IPS-11a (cell line): ENCODE results near the gene APRT.
"Not testable (repeated sequence)": the region's sequence is repeated elsewhere in the genome, so short reads cannot be mapped to it uniquely, and the experiment has no call there.

Experiments used
- H3K4me3 ChIP-seq: one replicate; pipeline ENCODE4 v1.5.1; 2013; ENCODE audit warnings: low read depth, low read length, control low read depth

APRT gene

DNA sequence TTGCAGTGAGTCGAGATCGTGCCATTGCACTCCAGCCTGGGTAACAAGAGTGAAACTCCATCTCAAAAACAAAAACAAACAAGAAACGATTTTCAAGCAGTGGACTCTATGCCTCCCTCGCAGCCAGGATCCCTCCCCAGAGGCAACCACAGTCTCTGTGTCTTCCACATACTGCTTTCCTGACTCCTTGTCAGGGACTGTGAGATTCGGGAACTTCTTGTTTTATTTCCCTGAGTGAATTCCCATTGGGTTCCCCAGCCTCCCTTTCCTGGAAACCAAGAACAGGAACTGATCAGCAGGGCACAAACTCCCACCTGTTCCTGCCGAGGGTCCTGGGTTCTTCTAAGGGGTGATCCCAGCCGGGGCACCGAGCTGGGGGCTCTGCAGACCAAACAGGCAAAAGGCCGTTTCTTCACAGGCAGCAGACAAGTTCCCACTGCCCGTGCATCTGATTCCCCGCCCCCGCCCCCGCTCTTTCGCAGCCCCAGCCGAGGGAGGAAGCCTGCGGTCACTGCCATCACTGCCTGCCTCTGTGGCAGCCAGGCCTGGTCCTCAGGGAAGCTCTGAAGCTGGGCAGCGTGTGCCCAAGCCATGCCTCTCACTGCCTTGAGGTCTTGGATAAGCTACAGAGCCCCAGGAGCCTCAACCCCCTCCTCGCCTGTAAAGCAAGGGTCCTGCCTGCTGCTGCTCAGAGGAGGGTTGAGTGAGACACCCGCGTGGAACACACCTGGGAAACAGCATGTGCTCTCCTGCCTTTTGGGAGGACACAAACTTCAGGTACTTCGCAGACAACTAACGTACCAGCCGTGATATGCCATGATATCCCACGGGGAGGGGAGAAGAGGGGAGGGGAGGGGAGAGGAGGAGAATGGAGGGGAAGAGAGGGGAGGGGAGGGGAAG lies 21.2 kb downstream of the APRT start:
- no peak overlapping the region for H3K4me3 ChIP-seq

DNA sequence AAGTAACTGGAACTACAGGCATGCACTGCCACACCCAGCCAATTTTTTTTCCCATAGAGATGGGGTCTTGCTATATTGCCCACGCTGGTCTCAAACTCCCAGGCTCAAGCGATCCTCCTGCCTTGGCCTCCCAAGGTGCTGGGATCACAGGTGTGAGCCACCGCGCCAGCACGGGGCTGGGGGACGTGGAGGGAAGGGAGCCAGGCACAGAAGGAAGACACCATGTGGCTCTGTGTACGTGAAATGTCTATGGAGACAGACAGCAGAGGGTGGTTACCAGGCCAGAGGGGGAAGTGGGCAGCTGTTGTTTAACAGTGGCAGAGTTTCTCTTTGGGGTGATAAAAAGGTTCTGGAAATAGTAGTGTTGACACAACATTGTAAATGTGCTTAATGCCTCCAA lies 22.1 kb downstream of the APRT start:
- no peak overlapping the region for H3K4me3 ChIP-seq

DNA sequence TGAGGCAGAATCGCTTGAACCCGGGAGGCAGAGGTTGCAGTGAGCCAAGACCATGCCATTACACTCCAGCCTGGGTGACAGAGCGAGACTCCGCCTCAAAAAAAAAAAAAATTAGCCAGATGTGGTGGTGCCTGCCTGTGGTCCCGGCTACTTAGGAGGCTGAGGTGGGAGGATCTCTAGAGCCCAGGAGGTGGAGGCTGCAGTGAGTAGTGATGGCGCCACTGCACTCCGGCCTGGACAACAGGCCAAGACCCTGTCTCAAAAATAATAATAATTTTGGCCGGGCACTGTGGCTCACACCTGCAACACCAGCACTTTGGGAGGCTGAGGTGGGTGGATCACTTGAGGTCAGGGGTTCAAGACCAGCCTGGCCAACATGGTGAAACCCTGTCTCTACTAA lies 23.0 kb downstream of the APRT start:
- H3K4me3 ChIP-seq, result not testable (repeated sequence)

DNA sequence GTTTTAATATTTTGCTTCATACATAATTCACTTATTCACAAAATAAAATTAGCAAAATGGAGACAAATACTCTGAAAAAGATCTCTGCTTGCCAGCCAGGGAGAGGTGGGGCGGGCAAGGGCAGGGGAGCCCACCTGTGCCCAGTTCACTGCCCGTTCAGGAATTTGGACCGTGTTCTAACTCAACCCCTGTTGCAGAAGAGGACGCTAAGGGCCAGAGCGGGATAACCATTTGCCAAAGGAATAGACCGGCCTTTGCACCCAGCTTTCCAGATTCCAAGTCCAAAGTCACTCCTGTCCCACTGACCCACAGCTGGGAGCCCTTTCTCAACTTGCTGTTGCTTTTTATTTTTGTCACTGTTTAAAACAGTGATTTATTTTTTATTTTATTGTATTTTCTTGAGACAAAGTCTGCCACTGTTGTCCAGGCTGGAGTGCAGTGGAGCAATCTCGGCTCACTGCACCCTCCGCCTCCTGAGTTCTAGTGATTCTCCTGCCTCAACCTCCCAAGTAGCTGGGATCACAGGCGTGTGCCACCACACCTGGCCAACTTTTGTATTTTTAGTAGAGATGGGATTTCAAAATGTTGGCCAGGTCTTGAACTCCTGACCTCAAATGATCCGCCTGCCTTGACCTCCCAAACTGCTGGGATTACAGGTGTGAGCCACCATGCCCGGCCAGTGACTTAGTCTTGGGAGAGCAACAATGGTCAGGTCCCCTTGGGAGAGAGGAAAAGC lies 24.0 kb downstream of the APRT start:
- no peak overlapping the region for H3K4me3 ChIP-seq

DNA sequence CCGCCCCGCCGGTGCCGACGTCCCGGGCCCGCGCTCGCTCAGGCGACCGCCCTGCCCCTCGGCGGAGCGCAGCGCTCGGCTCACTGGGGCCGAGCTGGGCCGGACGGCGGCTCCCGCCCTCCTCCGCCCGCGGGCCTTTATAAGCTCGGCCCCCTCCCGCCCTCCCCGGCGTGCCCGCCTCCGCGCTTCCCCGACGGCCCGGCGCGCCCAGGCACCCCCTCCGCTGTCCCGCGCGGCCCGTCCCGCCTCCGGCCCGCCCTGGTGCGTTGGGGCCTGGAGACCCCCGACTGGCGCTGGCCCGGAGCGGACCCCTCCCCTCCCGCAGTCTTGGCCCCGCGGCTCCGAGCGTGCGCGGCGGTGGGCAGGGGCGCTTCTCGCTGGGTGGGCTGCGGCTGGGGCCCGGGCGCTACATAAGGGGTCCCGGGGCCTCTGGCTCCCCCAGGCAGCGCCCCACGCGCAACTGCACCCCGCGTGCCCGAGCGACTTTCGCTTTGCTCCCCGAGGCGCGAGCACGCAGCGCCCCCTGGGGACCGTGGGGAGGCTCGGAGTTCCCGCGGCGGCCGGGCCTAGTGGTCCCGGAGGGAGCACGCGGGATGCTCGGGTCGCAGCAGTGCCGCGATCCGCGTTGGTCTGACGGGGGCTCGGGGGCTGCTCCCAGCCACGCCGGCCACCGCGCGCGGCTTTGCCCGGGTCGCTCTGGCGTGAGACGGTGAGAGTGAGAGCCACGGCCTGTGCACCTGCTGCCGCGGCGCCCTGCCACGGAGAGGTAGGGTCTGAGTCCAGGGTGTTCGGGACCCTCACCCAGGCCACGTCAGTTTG lies 26.4 kb downstream of the APRT start, which contains the start of gene PIEZO1:
Gene PIEZO1, minus strand, starts transcription at position 115 of the 819 bp plus-strand sequence. CDS start 256 bp downstream, outside the sequence.
- peak within 1 kb of the TSS; percentile 36 for H3K4me3 ChIP-seq

DNA sequence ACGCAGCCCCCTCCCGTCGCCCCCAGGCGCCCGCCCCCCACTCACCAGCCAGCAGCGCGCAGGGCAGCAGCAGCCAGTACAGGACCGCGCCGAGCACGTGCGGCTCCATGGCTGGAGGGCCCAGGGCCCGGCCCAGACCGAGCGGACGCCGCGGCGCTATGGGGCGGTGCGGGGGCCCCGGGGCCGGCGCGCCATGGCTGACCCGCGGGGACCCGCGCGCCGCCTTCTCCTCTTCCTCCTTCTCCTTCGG lies 26.9 kb downstream of the APRT start:
- H3K4me3 ChIP-seq, result peak overlapping the region; percentile 36

DNA sequence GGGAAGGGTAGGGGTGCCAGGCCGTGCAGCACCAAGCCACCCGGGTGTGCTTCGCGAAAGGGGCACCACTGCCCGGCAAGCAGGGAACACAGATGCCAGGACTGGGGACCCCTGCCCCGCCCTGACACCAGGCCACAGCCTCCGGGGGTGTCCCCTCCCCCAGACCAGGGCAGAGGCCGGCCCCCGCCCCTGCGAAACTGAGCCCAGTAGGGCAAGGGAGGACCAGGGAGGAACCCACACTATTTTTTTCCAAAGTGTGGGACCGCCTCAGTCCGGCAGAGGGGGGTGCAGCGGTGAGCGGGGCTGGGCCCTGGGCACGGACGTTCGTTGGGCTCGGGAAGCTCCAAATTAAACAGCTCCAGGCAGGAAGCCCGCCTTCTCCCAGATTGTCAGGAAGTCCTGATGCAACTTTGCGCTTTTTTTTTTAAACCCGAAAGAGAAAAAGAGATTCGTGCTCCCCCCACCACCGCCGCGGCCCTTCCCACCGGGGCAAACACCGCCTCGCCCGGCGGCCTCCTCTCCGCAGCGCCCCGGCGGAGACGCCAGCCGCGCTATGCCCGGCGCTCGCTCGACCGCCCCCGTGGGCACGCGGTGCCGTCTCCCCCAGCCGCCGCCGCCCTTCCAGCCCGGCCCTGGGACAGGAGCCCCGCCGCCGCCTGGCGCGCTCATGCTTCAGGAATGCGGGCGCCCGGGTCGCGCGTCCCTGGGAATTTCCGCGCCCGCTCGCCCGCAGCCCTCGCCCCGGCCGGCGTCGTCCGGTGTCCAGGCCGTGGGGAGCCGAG lies 27.5 kb downstream of the APRT start:
- peak overlapping the region; percentile 36 for H3K4me3 ChIP-seq

DNA sequence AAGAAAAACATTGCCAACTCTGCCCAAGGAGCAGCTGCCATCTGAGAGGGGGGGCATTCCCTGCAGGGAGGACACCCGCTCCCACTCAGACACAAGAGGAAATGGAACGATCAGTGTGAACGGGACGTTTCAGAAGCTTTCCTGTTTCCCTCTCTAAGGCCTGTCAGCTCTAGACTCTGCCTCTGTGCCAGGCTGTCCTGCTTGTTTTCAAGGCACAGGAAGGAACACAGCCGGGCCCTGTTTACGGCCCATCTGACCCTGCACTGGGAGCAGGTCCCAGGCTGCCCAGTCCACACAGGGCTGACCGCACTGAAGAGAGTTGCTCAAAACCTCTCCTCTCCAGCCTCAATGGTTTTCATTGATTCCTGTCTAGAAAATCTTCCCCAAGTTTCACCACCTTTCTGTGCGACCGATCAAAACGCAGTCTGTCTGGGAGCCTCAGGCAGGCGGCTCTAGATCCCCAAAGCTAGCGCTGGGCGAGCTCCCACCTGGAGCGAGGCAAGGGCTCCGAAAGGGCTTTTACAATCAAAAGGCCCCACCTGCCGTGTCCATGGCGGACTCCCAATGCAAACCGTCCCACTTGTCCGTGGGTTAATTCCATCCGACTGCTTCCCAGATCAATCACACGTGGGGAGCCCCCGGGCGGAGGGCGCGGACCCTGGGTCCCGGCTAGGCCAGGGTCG lies 28.2 kb downstream of the APRT start:
- peak overlapping the region; percentile 36 for H3K4me3 ChIP-seq

DNA sequence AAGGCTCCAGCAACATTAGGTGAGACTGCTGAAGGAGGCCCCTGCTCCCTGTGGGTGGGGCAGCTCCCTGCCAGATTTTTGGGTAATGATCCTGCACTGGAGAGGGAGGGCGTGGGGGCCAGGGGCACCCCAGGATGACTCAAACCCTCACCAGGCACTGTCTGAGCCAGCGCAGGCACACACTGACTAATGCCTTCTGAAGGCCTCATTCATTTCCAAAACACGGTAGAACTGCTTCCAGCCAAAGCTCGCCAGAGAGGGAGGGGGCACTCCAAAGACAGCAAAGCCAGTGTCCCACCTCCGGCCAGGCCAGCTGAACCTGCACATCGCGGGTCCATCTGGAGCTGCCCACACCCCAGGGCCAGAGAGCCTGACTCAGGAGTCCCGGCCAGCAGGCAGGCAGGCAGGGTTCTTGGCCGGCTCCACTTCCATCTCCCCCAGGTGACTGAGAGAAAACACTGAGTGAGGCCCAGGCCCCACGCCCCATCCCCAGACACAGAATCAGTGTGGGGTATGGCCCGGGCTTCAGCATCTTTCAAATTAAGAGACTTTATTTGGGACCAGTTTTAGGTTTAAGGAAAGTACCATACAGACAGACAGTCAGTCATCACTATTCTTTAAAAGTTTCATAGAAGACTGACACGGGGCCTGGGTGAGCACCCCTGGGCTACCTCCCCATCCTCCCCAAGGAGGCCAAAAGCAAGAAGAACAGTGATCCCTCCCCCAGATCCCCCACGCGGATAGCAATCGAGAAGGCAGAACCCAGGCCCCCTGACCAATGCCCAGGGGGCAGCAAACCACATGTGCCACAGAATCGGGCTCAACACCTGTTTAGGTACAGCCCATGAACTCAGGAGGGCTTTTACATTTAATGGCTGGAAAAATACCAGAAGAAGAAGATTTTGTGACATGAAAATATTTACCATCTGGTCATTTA lies 29.0 kb downstream of the APRT start:
- H3K4me3 ChIP-seq, result no peak overlapping the region

DNA sequence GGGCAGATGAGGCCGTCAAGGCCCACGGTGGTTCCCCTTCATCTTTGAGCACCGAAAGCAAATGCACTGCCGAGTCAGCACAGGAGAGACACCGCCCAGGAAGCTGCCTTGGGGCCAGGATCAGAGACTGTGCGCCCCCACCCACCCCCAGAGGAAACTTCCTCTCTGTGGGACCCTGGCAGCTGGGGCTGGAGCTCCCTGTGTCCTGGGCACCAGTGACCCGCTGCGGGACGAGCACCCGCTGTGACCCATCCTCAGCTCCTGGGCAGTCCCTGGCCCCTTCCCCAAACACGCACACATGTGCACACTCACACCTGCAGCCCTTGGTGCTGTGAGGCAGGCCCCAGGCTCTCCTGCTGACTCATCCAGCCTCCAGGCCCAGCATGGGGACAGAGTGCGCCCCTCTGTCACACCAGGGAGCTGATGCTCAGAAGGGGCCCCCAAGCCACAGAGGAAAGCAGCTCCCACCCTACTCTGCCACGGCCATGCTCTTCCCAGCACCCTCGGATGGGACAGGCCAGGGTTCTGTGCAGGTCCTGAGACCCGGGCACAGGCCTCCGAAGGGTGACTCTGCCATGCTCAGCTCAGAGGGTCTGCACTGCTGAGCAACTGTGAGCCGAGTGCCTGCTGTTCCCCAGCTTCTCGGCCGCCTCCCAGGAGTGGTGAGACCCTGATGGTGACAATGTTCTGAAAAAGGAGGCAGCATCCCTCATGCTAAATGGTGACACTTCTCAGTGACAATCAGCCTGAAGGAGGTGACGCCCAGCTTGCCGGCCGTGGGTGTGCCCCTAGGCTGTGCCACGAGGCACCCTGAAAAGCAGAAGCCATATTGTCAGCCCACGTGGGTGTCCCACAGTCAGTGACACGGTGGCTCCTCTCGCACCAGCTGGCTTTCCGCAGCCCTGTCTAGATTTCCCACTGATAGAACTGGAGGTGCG lies 30.3 kb downstream of the APRT start:
- H3K4me3 ChIP-seq, result no peak overlapping the region

DNA sequence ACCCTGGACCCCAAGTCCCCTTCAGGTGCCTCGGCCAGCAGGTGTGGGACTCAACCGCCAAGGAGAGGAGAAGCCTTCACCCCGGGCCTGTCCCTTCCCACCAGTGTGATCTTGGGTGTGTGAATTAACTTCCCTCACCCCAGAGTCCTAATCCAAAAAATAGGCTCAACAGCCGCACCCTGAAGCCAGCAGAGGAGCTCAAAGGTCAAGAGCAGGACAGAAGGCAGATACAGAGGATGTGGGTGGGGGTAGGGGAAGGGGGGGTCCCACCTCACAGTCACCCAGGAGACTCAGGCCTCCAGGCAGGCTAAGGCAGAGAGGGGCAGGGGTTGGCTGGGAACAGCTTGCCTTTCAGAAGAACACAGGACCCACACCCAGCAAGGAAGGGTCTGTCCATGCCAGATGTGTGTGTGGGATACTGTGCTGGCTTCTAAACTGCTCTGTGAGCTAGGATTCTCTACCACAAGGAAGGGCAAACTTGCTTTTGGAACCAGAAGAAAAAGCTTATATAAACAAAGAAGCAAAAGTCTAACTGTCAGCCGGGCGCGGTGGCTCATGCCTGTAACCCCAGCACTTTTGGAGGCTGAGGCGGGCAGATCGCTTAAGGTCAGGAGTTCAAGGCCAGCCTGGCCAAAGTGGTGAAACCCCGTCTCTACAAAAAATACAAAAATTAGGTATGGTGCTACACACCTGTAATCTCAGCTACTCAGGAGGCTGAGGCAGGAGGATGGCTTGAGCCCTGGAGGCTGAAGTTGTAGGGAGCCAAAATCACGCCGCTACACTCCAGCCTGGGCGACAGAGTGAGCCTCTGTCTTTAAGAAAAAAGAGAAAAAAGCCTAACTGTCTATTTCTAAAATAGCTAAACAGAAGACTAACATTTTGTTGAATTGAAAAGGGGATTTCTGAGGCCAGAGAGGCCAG lies 31.3 kb downstream of the APRT start:
- no peak overlapping the region for H3K4me3 ChIP-seq

DNA sequence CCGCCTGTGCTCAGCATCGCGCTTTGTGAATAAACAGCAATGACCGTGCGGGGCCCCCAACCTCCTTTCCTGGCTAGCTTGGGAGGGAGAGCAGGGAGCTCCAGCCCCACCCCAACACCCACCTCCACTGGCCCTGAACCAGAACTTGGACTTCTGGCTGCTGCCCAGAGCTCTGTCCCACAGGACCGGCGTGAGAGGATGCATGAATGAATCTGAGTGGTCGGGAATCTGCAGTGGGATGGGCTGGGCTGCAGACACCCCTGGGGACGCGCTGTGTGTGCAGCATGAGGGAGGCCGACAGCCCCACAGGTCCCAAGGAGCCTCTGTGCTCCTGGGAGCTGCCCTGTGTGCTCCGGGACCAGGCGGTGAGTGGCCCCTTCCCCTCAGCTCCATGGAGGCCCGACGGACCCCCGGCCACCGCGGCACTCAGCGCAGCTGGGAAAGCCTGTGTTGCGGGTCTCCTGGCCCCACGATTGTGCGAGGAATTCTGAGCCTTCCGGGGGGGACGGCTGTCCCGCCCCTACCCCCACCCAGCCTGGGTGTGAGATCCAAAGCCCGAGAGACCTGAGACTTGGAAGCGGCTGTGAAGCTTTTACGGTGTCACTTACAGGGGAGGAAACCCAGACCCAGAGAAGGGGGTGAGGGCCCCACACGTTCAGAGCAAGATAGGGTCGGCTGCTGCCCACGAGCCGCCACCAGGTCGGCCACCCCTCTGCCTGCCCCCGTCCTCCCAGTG lies 32.2 kb downstream of the APRT start:
- H3K4me3 ChIP-seq, result no peak overlapping the region

DNA sequence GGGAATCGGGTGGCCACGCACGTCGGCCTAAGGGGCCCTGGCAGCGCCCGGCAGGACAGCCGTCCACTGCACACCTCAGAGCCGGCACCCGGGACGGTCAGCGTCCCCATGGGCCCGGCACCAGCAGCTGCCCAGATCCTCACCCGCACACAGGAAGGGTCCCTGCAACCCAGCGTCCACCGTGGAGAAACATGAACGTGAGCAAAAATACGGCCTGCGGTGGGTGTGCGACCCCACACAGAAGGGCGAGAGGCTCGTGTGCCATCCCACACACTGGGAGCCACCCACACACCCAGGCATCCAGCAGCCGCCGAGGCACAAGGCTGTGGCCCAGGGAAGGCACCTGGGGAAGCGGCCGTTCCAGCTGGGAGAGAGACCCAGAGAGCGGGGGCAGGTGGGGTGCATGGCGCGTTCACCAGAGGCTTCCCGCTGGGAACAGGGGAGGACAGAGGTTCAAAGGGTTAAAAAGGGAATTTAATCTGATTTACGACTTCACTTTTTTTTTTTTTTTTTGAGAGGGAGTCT lies 33.1 kb downstream of the APRT start:
- H3K4me3 ChIP-seq, result no peak overlapping the region

DNA sequence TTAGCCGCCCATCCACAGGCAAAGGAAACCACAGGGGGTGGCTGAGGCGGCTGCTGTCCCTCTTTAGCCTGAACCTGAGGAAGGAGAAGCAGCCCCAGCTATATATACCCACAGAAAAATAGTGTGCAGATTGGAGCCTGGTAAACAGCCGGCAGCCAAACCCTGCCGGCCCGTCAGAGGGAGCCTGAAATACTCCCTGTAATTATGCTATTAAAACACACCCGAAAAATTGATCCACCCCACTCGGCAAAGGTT lies 33.5 kb downstream of the APRT start:
- no peak overlapping the region for H3K4me3 ChIP-seq

DNA sequence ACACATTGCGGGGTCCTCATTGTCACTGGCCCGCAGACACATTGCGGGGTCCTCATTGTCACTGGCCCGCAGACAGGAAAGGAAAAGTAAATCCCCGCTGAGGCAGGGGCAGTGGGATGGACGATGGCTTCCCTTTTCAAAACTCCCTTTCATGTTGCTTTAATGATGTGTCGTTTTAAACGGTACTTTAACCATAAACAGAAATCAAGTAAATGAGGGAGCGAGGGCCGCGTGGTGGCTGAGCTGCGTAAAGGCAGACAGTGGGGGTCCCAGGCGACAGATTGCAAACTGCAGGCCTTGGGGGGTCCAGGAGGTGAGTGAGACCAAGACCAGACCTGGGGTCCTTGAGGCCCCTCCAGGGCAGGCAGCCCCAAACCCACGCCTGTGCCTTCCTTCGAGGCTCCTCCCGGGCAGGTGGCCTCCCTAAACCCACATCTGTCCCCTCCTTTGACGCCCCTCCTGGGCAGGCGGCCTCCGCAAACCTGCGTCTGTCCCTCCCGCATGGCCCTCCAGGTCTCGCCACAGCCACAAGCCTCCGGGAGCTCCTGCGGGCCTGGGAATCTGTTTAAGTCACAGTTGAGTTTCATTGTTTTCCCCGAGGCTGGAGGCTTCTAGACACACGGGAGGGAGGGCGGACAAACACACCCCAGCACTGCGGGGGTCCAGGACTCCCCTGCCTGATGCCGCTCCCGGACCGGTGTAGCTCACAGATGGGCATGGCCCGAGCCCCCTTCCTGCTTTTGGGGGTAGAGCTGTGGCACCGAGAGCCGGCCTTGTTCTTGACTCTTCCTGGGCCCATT lies 34.1 kb downstream of the APRT start:
- H3K4me3 ChIP-seq, result no peak overlapping the region

DNA sequence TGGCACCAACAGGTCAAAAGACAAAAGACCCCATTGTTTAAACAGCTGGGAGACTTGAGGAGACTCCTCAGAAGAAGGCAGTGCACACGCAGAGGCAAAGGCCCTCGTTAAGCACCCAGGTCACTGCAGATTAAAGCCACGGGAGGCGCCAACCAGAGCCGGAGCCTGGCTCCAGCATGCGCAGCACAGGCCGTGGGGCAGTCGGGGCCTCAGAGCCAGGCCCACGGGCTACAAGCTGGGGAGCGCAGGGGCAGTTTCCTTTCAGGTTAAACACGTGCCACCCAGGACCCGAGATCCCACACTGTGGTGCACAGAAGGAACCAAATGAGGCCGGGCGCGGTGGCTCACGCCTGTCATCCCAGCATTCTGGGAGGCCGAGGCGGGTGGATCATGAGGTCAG lies 35.9 kb downstream of the APRT start:
- H3K4me3 ChIP-seq, result no peak overlapping the region
